ENCODE results near the gene PTPRN. TPM values are rescaled to one million over a fixed set of nuclear protein-coding genes. Genes with fewer than 3 reads are reported as not detected.

Gene PTPRN
- total RNA-seq, 1 donor from 2014 or later: 0.60 TPM

GRCh38 chr2:219292616-219293015, 16.6 kb downstream of the PTPRN start:
- no peak for DNase-seq (ENCODE audit: low spot score)
- Histone ChIP-seq H4K20me1 (ENCODE audit: low read depth) (no peaks in the 10 kb centered on the region), H3K79me2 (ENCODE audit: low read depth) (no peaks in the 10 kb centered on the region), H3K9ac (no peak overlapping the region), H3K27me3 (peaks cover 34% of the 10 kb centered on the region), H3K4me2 (no peak overlapping the region), H3K27ac (no peak overlapping the region), H2AFZ (replicated peaks) (no peak overlapping the region), H3F3A (ENCODE audit: low read depth) (no peaks in the 10 kb centered on the region), H3K4me3 (no peak overlapping the region), H3K4me1 (peaks cover 4% of the 10 kb centered on the region), H3K36me3 (no peaks in the 10 kb centered on the region), H3K9me3 (ENCODE audit: low read depth) (no peaks in the 10 kb centered on the region)
- H3K9me3 Mint-ChIP-seq: no peaks in the 10 kb centered on the region
- H3K4me3 Mint-ChIP-seq: no peak overlapping the region
- no peak overlapping the region for H3K27ac Mint-ChIP-seq
- H3K27me3 Mint-ChIP-seq (ENCODE audit: insufficient read depth, low read depth): peaks cover 10% of the 10 kb centered on the region
- H3K36me3 Mint-ChIP-seq: no peaks in the 10 kb centered on the region
- H3K4me1 Mint-ChIP-seq: peaks cover 15% of the 10 kb centered on the region
- no peak for TF ChIP-seq EZH2 (IDR thresholded peaks at IDR 0.05)
- no peak for TF ChIP-seq EZH2phosphoT487 (IDR thresholded peaks at IDR 0.05)
- no peak for TF ChIP-seq CTCF (IDR thresholded peaks at IDR 0.05)

- H3K4me3 Mint-ChIP-seq: no peak overlapping the region
These were observed 17.2 kb downstream of the PTPRN start for GRCh38 chr2:219291910-219292490.

GRCh38 chr2:219291394-219291793, 17.8 kb downstream of the PTPRN start:
- no peak for DNase-seq (ENCODE audit: low spot score)
- Histone ChIP-seq H3K4me1 (peaks cover 7% of the 10 kb centered on the region), H3K9me3 (ENCODE audit: low read depth) (no peaks in the 10 kb centered on the region), H3K36me3 (no peaks in the 10 kb centered on the region), H3K4me2 (no peak overlapping the region), H3K79me2 (ENCODE audit: low read depth) (no peaks in the 10 kb centered on the region), H3K9ac (no peak overlapping the region), H3K27me3 (peaks cover 25% of the 10 kb centered on the region), H2AFZ (replicated peaks) (no peak overlapping the region), H3K27ac (no peak overlapping the region), H3K4me3 (no peak overlapping the region), H4K20me1 (ENCODE audit: low read depth) (no peaks in the 10 kb centered on the region), H3F3A (ENCODE audit: low read depth) (no peaks in the 10 kb centered on the region)
- Mint-ChIP-seq H3K27ac (no peak overlapping the region), H3K36me3 (no peaks in the 10 kb centered on the region), H3K27me3 (ENCODE audit: insufficient read depth, low read depth) (peaks cover 11% of the 10 kb centered on the region), H3K4me3 (no peak overlapping the region), H3K9me3 (no peaks in the 10 kb centered on the region), H3K4me1 (peaks cover 15% of the 10 kb centered on the region)
- TF ChIP-seq EZH2 (IDR thresholded peaks at IDR 0.05) (no peak), CTCF (IDR thresholded peaks at IDR 0.05) (no peak), EZH2phosphoT487 (IDR thresholded peaks at IDR 0.05) (no peak)

More at GRCh38 chr2:219291910-219292490, 17.2 kb downstream of the PTPRN start:
- H3K27ac ChIP-seq: no peak overlapping the region
- Mint-ChIP-seq H3K27ac (no peak overlapping the region), H3K9me3 (no peaks in the 10 kb centered on the region), H3K36me3 (no peaks in the 10 kb centered on the region), H3K27me3 (ENCODE audit: insufficient read depth, low read depth) (peaks cover 11% of the 10 kb centered on the region), H3K4me1 (peaks cover 15% of the 10 kb centered on the region)
- no peak overlapping the region for H3K9ac ChIP-seq
- no peak overlapping the region for H3K4me3 ChIP-seq
- H3K36me3 ChIP-seq: no peaks in the 10 kb centered on the region
- no peak overlapping the region for H2AFZ ChIP-seq (replicated peaks)
- no peaks in the 10 kb centered on the region for H3K79me2 ChIP-seq (ENCODE audit: low read depth)
- peaks cover 4% of the 10 kb centered on the region for H3K4me1 ChIP-seq
- H3K27me3 ChIP-seq: peaks cover 31% of the 10 kb centered on the region
- no peak for DNase-seq (ENCODE audit: low spot score)
- H3K4me2 ChIP-seq: no peak overlapping the region
- TF ChIP-seq CTCF (IDR thresholded peaks at IDR 0.05): no peak
- no peak for TF ChIP-seq EZH2phosphoT487 (IDR thresholded peaks at IDR 0.05)
- TF ChIP-seq EZH2 (IDR thresholded peaks at IDR 0.05): no peak
- no peaks in the 10 kb centered on the region for H3F3A ChIP-seq (ENCODE audit: low read depth)
- no peaks in the 10 kb centered on the region for H3K9me3 ChIP-seq (ENCODE audit: low read depth)
- no peaks in the 10 kb centered on the region for H4K20me1 ChIP-seq (ENCODE audit: low read depth)

Data from neural progenitor cell (in vitro differentiated cells).